ENCODE results near the gene SEC63. TPM values are rescaled to one million over a fixed set of nuclear protein-coding genes. Genes with fewer than 3 reads are reported as not detected.

SEC63 gene
- total RNA-seq, 1 donor from 2014 or later, result 166 TPM

- H3K4me1 Mint-ChIP-seq (ENCODE audit: low read depth), result no peaks in the 10 kb centered on the region
- peaks cover 2% of the 10 kb centered on the region for H3K27me3 Mint-ChIP-seq (ENCODE audit: low read depth)
- H3K36me3 Mint-ChIP-seq (ENCODE audit: low read depth), result peaks cover 1% of the 10 kb centered on the region
- H3K27ac Mint-ChIP-seq (ENCODE audit: unreplicated experiment), result no peak overlapping the region
- peaks cover 2% of the 10 kb centered on the region for H3K9me3 Mint-ChIP-seq (ENCODE audit: low read depth)
- DNase-seq (ENCODE audit: low spot score), result no peak
- H3K4me3 Mint-ChIP-seq (ENCODE audit: unreplicated experiment), result no peak overlapping the region
- no peak for TF ChIP-seq CTCF (IDR thresholded peaks at IDR 0.05)
These were observed 30.6 kb upstream of the SEC63 start for GRCh38 chr6:107988570-107988969.

- peaks cover 2% of the 10 kb centered on the region for H3K9me3 Mint-ChIP-seq (ENCODE audit: low read depth)
- H3K27ac Mint-ChIP-seq (ENCODE audit: unreplicated experiment), result no peak overlapping the region
- TF ChIP-seq CTCF (IDR thresholded peaks at IDR 0.05), result no peak
- H3K4me1 Mint-ChIP-seq (ENCODE audit: low read depth), result no peaks in the 10 kb centered on the region
- DNase-seq (ENCODE audit: low spot score), result no peak
- H3K36me3 Mint-ChIP-seq (ENCODE audit: low read depth), result peaks cover 1% of the 10 kb centered on the region
- H3K4me3 Mint-ChIP-seq (ENCODE audit: unreplicated experiment), result no peak overlapping the region
- peaks cover 2% of the 10 kb centered on the region for H3K27me3 Mint-ChIP-seq (ENCODE audit: low read depth)
These were observed 29.8 kb upstream of the SEC63 start for GRCh38 chr6:107987805-107988204.

GRCh38 chr6:107985701-107986100 is 27.7 kb upstream of the SEC63 start:
- Mint-ChIP-seq H3K27me3 (ENCODE audit: low read depth) (peaks cover 2% of the 10 kb centered on the region), H3K4me3 (ENCODE audit: unreplicated experiment) (no peak overlapping the region), H3K4me1 (ENCODE audit: low read depth) (no peaks in the 10 kb centered on the region), H3K27ac (ENCODE audit: unreplicated experiment) (no peak overlapping the region), H3K36me3 (ENCODE audit: low read depth) (peaks cover 1% of the 10 kb centered on the region), H3K9me3 (ENCODE audit: low read depth) (peaks cover 2% of the 10 kb centered on the region)
- TF ChIP-seq CTCF (IDR thresholded peaks at IDR 0.05), result no peak
- DNase-seq (ENCODE audit: low spot score), result no peak

GRCh38 chr6:107983811-107984210 is 25.8 kb upstream of the SEC63 start:
- Mint-ChIP-seq H3K27me3 (ENCODE audit: low read depth) (peaks cover 2% of the 10 kb centered on the region), H3K4me3 (ENCODE audit: unreplicated experiment) (no peak overlapping the region), H3K36me3 (ENCODE audit: low read depth) (peaks cover 1% of the 10 kb centered on the region), H3K4me1 (ENCODE audit: low read depth) (no peaks in the 10 kb centered on the region), H3K27ac (ENCODE audit: unreplicated experiment) (no peak overlapping the region), H3K9me3 (ENCODE audit: low read depth) (peaks cover 2% of the 10 kb centered on the region)
- TF ChIP-seq CTCF (IDR thresholded peaks at IDR 0.05), result no peak
- no peak for DNase-seq (ENCODE audit: low spot score)

GRCh38 chr6:107982486-107982885 is 24.5 kb upstream of the SEC63 start:
- Mint-ChIP-seq H3K9me3 (ENCODE audit: low read depth) (peaks cover 2% of the 10 kb centered on the region), H3K36me3 (ENCODE audit: low read depth) (peaks cover 1% of the 10 kb centered on the region), H3K4me1 (ENCODE audit: low read depth) (no peaks in the 10 kb centered on the region), H3K27me3 (ENCODE audit: low read depth) (peaks cover 2% of the 10 kb centered on the region), H3K4me3 (ENCODE audit: unreplicated experiment) (no peak overlapping the region), H3K27ac (ENCODE audit: unreplicated experiment) (no peak overlapping the region)
- no peak for DNase-seq (ENCODE audit: low spot score)
- no peak for TF ChIP-seq CTCF (IDR thresholded peaks at IDR 0.05)
